ENCODE results near the gene IFI27L1.

The IFI27L1 gene, protein sequence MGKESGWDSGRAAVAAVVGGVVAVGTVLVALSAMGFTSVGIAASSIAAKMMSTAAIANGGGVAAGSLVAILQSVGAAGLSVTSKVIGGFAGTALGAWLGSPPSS

GRCh38 chr14:94080621-94081385 lies at the start of gene IFI27L1, which contains the start of gene DDX24:
TSS of gene IFI27L1 (plus strand) at chr14:94081310. CDS start at chr14:94096938, 15,628 bp downstream.
TSS of gene DDX24 (minus strand) at chr14:94081202. CDS start at chr14:94079742, 1,460 bp downstream.
- TF ChIP-seq GATA1 (IDR thresholded peaks at IDR 0.05; ENCODE audit: low read depth, low read length) (no peak), POLR2A (IDR thresholded peaks at IDR 0.05; ENCODE audit: low read length) (peak; percentile 97)
- DNase-seq: peak; percentile 97 to 98

DNA sequence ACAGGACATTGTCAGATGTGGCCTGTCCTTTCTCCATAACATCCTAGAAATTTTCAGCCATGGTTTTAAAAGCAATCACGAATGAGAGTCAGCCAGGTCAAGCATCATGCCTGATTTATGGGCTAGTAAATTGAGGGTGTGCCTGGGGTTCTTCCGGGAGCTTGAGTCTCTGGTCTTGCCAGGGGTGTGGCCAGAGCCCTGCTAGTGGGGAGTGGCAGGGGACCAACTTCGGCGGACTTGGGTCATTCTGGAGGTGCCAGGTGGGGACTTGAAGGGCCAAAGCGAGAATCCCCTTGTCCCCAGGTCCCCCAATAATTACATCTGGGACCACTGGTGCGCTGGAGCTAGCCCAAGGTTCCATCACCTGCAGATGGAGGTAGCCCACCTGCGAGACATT lies 49.2 kb upstream of the IFI27L1 start:
- no peak for TF ChIP-seq POLR2A (IDR thresholded peaks at IDR 0.05; ENCODE audit: low read length)
- no peak for TF ChIP-seq GATA1 (IDR thresholded peaks at IDR 0.05; ENCODE audit: low read depth, low read length)
- DNase-seq: no peak

GRCh38 chr14:94034886-94035285 lies 46.2 kb upstream of the IFI27L1 start:
- DNase-seq: no peak
- TF ChIP-seq POLR2A (IDR thresholded peaks at IDR 0.05; ENCODE audit: low read length) (no peak), GATA1 (IDR thresholded peaks at IDR 0.05; ENCODE audit: low read depth, low read length) (no peak)

DNA sequence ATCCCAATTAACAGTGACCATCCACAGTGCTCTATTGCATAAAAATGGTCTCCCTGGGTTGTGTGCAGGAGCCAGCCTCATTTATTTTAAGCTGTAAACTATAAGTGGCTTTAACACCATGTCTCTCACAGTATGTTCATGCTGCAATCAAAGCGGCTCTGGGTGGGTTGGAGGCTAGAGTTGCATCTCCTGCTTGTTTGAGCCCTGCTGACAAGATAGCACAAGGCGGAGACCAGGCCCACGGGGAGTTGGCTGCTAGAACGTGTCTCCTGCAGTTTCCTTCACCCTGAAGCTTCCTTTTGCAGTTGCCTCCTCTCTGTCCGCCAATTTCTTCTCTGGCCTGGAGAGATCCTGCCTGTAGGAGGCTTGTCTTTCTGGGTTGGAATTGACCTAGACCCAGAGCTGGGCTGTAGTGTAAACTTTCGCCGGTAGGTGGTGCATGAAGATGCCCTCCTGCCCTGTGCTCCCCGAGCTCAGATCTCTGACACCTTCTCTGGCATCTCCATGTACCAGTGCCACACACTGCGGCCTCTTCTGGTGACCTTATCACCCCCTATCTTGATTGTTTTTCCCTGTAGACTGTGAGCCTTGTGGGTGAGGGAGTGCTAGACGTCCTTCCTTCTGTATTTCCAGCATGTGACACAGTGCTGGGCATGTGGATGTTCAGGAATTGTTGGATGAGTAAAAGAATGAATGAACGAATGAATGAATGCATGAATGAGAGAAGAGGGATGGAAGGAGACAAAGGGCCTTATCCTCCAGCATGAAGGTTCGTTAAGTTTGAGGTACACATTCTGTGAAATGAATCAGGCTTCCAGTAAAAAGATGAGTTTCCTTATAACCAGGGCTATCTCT lies 44.6 kb upstream of the IFI27L1 start:
- TF ChIP-seq GATA1 (IDR thresholded peaks at IDR 0.05; ENCODE audit: low read depth, low read length): no peak
- no peak for TF ChIP-seq POLR2A (IDR thresholded peaks at IDR 0.05; ENCODE audit: low read length)
- peak; percentile 62 to 76 for DNase-seq

DNA sequence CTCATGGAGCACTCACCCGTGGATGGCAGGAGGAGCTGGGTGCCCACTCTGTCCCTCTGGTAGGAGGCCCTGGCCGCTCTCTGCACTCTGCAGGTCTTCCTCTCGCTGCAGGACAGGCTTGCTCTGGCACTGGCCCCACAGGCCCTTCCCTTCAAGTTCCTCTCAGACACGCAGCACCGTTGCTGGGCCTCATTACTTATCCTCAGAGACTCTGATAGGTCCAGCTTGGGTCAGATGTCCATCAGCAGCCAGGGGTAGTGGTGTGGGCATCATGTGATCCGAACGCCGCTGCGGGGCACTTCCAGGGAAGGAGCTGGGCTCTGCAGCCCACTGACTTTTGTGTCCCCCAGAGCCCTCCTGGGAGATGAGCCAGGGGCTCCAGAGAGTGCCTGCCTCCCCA lies 43.2 kb upstream of the IFI27L1 start:
- no peak for TF ChIP-seq GATA1 (IDR thresholded peaks at IDR 0.05; ENCODE audit: low read depth, low read length)
- no peak for TF ChIP-seq POLR2A (IDR thresholded peaks at IDR 0.05; ENCODE audit: low read length)
- no peak for DNase-seq

GRCh38 chr14:94038510-94038909 lies 42.6 kb upstream of the IFI27L1 start:
- DNase-seq: no peak
- TF ChIP-seq GATA1 (IDR thresholded peaks at IDR 0.05; ENCODE audit: low read depth, low read length): no peak
- TF ChIP-seq POLR2A (IDR thresholded peaks at IDR 0.05; ENCODE audit: low read length): no peak

DNA sequence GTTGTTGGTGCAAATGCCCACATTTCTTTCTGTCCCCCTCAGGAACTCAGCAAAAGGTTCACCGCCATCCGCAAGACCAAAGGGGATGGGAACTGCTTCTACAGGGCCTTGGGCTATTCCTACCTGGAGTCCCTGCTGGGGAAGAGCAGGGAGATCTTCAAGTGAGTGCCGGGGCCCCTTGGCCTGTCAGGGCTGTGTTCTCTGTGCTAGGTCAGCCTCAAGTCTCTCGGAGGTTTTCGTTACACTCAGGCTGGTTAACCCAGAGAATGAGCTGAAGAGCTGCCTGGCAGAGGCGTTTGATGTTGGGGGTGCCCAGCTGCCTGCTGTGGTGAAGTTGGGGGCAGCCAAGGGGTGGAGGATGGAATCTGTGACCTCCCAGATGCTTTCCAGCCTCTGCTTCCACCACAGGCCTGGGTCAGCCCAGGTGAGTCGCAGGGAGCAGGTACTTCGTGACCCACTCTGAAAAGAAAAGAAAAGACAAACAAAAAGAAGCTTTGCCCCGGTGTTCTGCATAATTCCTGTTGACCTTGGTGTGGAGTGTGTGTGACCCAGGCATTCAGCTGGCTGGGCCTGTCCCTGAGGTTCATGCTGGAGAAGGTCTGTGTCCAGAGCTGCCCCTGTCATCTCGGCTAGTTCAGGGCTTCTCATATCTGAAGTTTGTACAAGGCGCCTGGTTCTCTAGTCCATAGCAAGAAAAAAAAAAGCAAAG lies 42.0 kb upstream of the IFI27L1 start:
- TF ChIP-seq GATA1 (IDR thresholded peaks at IDR 0.05; ENCODE audit: low read depth, low read length) (no peak), POLR2A (IDR thresholded peaks at IDR 0.05; ENCODE audit: low read length) (no peak)
- DNase-seq: no peak

DNA sequence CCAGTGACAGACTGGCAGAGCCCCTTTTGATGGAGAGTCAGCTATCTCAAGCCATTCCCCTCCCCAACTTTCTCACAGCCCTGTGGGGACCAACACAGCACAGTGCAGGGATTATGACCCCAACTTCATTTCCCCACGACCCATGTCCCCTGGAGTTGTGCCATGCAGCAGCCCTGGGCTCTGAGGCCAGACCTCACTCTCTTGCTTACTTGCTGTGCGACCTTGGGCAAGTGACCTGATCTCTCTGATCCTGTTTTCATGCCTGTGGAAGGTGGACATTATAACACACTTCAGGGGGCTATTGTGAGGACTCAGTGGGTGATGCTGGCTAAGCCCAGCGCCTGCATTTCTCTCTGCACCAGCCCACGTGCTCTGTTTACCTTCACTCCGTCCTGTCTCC lies 40.9 kb upstream of the IFI27L1 start:
- no peak for DNase-seq
- TF ChIP-seq GATA1 (IDR thresholded peaks at IDR 0.05; ENCODE audit: low read depth, low read length): no peak

- DNase-seq: no peak
- TF ChIP-seq POLR2A (IDR thresholded peaks at IDR 0.05; ENCODE audit: low read length) (no peak), GATA1 (IDR thresholded peaks at IDR 0.05; ENCODE audit: low read depth, low read length) (no peak)
Observed at GRCh38 chr14:94040796-94041195, 40.3 kb upstream of the IFI27L1 start.

- DNase-seq: no peak
Observed at GRCh38 chr14:94041551-94042346, 39.4 kb upstream of the IFI27L1 start.

DNA sequence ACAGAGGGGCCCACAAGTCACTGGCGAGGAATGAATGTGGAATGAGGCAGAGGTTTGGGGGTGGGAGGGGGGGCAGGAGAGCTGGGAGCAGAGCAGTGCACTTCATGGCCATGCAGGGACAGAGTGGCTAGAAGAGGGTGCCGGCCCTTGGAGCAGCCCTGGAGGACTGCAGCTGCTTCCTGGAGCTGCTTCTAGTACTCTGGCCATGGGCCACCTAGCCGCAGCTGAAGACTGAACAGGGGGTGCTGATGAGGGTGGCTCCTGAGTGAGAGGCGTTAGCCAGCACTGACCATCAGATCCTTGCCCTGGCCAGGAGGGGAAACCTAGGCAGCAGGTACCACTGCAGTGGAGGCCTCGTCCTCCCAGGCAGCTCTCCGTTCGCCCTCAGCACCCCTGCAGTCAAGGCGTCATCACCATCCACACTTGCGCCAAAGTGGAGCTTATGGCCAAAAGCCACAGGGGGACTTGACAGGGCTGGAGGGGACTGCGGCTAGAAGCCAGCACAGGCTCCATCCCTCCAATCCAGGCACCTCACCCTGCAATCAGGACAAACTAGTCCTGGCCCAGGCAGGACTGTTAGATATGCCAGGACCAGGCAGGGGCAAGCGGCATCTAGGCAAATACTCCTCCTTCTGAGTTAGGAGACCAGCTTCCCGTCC lies 38.5 kb upstream of the IFI27L1 start:
- no peak for DNase-seq
- no peak for TF ChIP-seq POLR2A (IDR thresholded peaks at IDR 0.05; ENCODE audit: low read length)
- no peak for TF ChIP-seq GATA1 (IDR thresholded peaks at IDR 0.05; ENCODE audit: low read depth, low read length)

More at GRCh38 chr14:94041551-94042346, 39.4 kb upstream of the IFI27L1 start:
- TF ChIP-seq GATA1 (IDR thresholded peaks at IDR 0.05; ENCODE audit: low read depth, low read length): no peak
- TF ChIP-seq POLR2A (IDR thresholded peaks at IDR 0.05; ENCODE audit: low read length): no peak

DNA sequence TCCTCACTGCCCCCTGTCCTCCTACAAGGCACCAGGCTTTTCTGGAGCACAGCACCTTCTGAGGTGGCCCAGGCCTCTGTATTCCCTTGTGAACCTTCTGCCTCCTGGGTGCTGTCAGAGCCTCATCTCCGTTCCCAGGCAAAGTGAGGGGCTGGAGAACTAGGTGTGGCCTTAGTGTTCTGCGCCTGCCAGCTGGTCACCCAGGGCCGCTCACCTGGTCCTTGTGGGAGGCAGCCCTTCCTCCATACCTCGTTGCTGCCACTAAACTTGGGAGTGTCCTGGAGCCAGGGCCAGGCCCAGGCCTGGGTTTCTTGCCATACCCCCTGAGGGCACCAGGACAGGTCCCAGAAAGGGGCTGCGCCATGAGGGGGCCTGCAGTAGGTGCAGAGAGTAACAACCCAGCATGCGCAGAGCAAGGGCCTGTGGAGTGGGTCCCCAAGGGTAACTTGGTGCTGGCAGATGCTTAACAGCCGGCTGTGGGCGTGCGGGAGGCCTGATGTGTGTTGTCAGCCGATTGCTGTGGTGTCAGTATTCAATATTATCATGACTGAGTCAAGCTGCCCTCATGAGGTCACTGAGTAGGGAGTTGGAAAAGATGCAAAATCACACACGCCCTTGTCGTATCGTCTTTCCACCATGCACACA lies 37.9 kb upstream of the IFI27L1 start:
- TF ChIP-seq POLR2A (IDR thresholded peaks at IDR 0.05; ENCODE audit: low read length): no peak
- TF ChIP-seq GATA1 (IDR thresholded peaks at IDR 0.05; ENCODE audit: low read depth, low read length): no peak
- DNase-seq: no peak

All from erythroblast (primary cell).